Transverse colon (tissue), 4 donors: Measurements from ENCODE around the gene CEP83.

Experiments used
- EP300 ChIP-seq: sonication (generic); formaldehyde crosslinking; IDR thresholded peaks from one replicate; pipeline ENCODE4 v1.6.1; 2017; ENCODE audit warnings: antibody characterized with exemption, low read depth
- POLR2AphosphoS5 ChIP-seq, 3 donors: sonication (generic); formaldehyde crosslinking; IDR thresholded peaks; one replicate each; pipeline ENCODE4 v1.6.1; 2016; ENCODE audit warnings: antibody characterized with exemption in 3 of 3
- TF ChIP-seq, protein P1 (sequence below), 5 experiments: fragments of 200-600 bp in 3 of 5; fragments of 450-650 bp in 2 of 5; sonication (generic) in 3 of 5; IDR thresholded peaks; 1 replicate in 2 of 5; 2 replicates in 3 of 5; pipeline ENCODE4 v1.5.1; 2016 to 2017; ENCODE audit warnings: antibody characterized with exemption in 5 of 5, inconsistent platforms in 3 of 5, mild to moderate bottlenecking in 2 of 5, moderate library complexity in 1 of 5

DNA sequence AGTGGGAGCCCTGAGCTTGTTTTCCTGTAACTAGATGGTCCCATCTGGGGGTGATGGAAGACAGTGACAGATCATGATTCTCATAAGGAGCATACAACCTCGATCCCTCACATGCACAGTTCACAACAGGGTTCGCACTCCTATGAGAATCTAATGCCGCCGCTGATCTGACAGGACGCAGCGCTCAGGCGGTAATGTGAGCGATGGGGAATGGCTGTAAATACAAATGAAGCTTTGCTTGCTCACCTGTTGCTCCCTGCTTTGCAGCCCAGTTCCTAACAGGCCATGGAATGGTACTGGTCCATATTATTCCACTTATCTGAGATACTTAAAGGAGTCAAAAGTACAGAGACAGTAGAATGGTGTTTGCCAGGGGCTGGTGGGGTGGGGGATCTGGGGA lies 9.9 kb upstream of the CEP83 start:
- TF ChIP-seq, protein P1, sequence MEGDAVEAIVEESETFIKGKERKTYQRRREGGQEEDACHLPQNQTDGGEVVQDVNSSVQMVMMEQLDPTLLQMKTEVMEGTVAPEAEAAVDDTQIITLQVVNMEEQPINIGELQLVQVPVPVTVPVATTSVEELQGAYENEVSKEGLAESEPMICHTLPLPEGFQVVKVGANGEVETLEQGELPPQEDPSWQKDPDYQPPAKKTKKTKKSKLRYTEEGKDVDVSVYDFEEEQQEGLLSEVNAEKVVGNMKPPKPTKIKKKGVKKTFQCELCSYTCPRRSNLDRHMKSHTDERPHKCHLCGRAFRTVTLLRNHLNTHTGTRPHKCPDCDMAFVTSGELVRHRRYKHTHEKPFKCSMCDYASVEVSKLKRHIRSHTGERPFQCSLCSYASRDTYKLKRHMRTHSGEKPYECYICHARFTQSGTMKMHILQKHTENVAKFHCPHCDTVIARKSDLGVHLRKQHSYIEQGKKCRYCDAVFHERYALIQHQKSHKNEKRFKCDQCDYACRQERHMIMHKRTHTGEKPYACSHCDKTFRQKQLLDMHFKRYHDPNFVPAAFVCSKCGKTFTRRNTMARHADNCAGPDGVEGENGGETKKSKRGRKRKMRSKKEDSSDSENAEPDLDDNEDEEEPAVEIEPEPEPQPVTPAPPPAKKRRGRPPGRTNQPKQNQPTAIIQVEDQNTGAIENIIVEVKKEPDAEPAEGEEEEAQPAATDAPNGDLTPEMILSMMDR (IDR thresholded peaks at IDR 0.05) = no peak
- TF ChIP-seq EP300 (no peak), POLR2AphosphoS5 (IDR thresholded peaks at IDR 0.05) (no peak)
